ENCODE results near the gene EMSY.
"Not testable (repeated sequence)": the region's sequence is repeated elsewhere in the genome, so short reads cannot be mapped to it uniquely, and the experiment has no call there.

The EMSY gene, protein sequence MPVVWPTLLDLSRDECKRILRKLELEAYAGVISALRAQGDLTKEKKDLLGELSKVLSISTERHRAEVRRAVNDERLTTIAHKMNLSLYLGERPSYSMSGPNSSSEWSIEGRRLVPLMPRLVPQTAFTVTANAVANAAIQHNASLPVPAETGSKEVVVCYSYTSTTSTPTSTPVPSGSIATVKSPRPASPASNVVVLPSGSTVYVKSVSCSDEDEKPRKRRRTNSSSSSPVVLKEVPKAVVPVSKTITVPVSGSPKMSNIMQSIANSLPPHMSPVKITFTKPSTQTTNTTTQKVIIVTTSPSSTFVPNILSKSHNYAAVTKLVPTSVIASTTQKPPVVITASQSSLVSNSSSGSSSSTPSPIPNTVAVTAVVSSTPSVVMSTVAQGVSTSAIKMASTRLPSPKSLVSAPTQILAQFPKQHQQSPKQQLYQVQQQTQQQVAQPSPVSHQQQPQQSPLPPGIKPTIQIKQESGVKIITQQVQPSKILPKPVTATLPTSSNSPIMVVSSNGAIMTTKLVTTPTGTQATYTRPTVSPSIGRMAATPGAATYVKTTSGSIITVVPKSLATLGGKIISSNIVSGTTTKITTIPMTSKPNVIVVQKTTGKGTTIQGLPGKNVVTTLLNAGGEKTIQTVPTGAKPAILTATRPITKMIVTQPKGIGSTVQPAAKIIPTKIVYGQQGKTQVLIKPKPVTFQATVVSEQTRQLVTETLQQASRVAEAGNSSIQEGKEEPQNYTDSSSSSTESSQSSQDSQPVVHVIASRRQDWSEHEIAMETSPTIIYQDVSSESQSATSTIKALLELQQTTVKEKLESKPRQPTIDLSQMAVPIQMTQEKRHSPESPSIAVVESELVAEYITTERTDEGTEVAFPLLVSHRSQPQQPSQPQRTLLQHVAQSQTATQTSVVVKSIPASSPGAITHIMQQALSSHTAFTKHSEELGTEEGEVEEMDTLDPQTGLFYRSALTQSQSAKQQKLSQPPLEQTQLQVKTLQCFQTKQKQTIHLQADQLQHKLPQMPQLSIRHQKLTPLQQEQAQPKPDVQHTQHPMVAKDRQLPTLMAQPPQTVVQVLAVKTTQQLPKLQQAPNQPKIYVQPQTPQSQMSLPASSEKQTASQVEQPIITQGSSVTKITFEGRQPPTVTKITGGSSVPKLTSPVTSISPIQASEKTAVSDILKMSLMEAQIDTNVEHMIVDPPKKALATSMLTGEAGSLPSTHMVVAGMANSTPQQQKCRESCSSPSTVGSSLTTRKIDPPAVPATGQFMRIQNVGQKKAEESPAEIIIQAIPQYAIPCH (N-terminal part only)

DNA sequence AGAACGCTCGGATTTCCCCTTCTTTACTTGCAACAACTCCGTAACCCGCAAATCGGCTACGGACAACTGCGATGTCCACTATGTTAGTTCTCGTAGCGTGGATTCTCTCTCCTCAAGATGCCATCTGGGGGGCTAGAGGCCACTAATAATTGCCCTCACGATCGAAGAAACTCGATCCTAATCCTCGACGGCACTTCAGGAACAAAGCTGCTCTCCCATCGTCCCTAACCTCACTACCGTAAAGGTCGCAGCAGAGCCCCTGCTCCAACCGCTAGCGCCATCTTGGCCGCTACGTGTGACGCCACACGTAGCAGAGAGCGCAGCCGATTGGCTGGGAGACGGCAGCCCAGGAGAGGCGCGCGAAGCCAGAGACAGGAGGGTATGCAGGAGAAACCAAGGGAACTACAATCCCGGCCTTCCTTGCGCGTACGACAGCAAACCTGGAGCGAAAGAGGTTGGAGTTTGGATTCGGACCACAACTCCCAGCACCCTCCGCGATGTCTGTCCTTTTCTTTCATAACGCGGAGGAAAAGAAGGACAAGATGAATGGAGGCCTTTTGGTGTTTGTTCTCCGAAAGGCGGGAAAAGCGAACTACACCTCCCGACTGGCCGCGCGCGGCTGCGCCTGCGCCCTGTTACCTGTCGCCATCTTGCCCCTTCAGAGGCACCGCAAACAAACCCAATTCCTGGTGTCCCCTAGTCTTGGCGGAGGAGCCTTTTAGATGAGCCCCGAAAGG is at the start of gene EMSY:
EMSY (plus strand) TSS at position 635 of the 737 bp plus-strand sequence. CDS start 1,921 bp downstream, outside the sequence.
- in situ Hi-C loops (cut with MboI; ENCODE audit: low sequenced_read_pairs): loop anchor here (10.0 kb wide), 1 partner anchor 60 kb away; the partner anchor contains the start of genes GVQW3 and THAP12

DNA sequence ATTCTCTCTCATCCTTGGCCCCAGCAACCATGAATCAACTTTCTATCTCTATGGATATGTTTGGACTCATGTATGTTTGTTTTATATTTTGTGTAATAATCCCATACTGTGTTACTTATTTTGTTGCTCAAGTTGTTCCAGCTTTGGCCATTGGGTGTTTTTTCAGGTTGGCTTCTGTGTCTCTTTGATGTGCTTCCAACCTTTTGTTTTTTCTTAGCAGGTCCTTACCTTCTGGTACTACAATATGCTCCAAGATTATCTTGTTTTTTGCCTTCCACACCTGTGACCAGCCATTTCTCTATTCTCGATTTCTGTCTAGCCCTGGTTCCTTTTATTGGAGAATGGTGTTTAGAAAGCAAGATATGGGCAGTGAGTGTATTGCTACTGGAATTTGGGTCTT is 49.5 kb upstream of the EMSY start:
- in situ Hi-C loops (cut with MboI; ENCODE audit: low sequenced_read_pairs): no loop called here

DNA sequence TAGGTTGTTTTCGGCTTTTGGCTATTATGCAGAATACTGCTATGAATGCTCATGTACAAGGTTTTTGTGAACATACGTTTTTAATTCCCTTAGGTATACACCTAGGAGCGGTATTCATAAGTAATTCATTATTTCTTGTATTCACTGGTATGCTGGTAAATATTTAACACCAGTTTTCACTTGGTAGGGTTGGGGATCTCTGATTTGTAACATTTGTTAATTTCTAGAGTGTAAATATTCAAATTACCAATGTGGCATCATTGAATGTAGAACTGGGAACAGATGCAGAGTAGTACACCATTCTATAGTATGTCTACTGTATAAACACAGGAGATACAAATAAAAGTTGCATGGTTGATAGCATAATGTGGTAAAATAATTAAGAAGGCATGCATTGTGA is 47.4 kb upstream of the EMSY start:
- in situ Hi-C loops (cut with MboI; ENCODE audit: low sequenced_read_pairs): no loop called here

DNA sequence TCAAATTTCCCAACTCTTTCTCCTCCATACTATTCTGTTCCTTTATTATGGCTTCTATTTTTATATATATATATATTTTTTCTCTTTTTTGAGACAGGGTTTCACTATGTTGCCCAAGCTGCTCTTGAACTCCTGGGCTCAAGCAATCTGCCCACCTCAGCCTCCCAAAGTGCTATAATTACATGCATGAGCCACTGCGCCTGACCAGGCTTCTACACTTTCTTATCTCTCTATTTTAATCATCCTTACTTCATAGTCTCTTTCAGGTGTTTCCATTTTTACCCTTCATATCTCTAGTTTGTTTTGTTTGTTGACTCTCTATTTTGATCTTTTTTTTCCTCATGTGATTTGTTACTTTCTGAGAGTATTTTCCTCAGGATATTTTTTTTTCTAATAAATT is 43.9 kb upstream of the EMSY start:
- in situ Hi-C loops (cut with MboI; ENCODE audit: low sequenced_read_pairs): no loop called here

DNA sequence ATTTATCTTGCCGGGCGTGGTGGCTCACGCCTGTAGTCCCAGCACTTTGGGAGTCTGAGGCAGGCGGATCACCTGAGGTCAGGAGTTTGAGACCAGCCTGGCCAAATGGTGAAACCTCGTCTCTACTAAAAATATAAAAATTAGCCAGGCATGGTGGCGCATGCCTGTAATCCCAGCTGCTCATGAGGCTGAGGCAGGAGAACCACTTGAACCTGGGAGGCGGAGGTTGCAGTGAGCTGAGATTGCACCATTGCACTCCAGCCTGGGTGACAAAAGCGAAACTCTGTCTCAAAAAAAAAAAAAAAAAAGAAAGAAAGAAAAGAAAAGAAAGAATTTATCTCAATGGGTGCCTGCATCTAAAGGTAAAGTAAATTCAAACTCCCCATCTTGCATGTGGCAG is 43.3 kb upstream of the EMSY start:
- in situ Hi-C loops (cut with MboI; ENCODE audit: low sequenced_read_pairs): not testable (repeated sequence)

DNA sequence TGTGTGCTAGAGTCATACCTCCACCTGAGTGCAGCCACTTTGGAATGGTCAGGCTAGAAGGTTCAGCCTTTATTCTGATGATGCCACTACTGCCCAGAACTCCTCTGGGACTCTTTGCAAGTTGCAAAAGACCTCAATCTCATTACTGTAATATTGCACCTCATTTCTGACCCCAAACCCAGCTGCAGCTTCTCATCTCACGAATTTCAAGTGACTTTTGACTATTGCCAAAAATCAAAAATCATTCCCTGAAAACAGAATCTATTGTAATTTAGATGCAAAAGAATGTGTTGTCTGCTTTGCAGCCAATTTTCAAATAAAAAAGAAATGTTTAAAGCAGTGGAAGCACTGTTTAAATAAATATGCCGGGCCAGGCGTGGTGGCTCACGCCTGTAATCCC is 38.5 kb upstream of the EMSY start:
- in situ Hi-C loops (cut with MboI; ENCODE audit: low sequenced_read_pairs): no loop called here

DNA sequence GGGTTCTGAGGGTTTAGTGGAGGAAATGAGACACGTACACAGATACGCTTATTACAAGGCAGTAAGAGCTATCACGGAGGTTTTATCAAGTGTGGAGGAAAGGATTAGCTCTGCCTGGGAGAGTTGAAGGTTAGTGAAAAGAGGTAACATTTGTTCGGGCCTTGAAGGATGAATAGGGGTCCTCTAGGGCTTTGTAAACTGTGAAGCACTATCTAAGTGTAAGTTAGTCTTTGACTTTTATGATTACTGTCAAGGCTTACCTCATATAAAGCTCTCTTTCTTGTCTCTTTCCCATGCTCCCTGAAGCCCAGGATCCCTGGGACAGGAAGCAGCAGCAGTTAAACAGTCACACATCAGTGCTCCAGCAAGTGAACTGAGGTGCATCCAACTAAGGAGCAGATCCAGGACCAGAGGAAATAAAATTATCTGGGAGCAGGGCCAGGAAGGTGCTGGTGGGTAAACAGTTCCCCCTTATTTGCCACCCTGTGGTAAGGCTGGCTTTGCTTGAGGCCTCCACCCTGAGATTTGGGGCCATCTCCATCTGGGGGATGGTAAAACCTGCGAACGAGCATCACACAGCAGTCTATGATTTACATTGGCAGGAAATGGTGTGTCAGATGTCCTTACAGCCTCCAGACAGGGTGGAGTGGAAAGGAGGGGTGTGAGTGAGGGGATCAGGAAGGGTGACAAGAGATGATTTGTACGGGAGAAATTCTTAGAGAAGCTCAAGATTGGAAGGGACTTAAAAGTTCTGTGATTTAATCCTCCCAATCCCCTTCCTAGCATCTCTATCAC is 36.5 kb upstream of the EMSY start:
- in situ Hi-C loops (cut with MboI; ENCODE audit: low sequenced_read_pairs): no loop called here

DNA sequence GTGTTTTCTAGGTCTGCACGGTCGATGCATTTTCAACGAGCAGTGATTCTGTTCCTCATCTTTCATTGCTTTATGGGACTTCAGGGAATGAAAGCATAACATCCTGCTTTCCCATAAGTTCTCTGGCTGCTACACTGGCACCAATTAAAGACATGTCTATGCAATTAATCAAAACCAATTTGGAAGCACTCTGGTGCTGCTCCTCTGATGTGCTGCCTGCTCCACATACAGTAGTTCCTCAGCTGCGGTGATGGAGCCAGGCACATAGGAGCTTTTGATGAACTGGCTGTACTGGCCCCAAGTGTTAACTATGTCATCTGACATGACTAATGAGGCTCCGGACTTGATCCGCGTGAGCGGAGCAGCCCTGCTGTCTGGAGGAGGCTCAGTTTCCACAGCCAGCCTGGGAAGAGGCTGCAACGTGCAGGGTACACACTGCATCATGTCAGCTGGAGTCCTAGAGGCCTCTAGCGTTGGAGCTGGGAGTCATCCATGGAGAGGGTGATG is 33.9 kb upstream of the EMSY start:
- in situ Hi-C loops (cut with MboI; ENCODE audit: low sequenced_read_pairs): no loop called here

DNA sequence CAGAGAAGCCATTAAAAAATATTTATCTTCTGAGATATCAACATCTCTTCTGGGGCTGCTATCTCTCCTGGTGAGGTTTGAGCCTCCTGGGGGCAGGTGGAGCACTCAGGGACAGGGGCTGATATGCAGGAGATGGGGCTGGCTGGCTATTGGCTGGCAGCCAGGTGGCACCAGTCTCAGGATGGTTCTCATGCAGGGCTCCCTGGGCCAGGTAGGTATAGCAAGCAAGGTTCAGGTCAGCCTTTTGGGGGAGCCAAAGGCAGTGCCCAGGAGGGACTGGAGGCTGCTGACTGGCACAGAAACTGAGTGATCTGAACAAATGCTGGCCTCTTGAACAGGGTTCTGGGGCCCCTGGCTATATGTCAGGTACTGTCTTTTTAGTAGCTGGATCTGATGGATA is 29.7 kb upstream of the EMSY start:
- in situ Hi-C loops (cut with MboI; ENCODE audit: low sequenced_read_pairs): no loop called here

DNA sequence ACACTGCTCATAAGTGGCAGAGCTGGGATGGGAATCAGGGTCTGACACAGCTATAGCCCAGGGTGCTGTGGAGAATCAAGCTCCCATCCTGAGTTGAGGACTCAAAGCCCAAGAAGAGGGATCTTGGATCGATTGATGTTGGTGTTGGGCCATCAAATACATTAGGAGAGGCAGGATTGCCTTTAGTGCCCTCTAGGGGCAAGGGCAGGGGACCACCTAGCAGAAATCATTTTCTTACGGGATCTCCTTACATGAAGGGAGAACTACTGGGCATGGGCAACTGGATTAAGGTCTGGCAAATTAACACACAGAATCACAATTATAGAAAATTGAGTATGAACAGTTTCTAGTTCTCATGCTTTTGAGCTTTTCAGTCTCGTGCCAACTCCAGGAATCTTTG is 24.9 kb upstream of the EMSY start:
- in situ Hi-C loops (cut with MboI; ENCODE audit: low sequenced_read_pairs): no loop called here

DNA sequence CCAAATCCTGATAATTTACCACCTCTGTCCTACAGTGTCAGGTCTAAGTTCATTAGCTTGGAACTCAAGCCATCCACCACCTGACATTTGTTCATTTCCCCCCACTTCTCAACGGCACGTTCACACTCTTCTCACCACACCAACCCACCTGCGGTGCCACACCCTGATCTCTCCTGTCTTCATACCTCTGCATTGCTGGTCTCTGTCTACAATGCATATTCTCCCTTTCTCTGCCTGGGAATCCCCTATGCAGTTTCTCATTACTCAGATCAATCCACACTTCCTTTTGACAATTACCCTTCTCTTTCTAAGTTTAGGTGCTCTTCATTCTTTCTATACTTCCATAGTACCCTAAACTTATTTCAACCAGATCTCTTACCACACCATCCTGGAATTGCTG is 20.4 kb upstream of the EMSY start:
- in situ Hi-C loops (cut with MboI; ENCODE audit: low sequenced_read_pairs): no loop called here

DNA sequence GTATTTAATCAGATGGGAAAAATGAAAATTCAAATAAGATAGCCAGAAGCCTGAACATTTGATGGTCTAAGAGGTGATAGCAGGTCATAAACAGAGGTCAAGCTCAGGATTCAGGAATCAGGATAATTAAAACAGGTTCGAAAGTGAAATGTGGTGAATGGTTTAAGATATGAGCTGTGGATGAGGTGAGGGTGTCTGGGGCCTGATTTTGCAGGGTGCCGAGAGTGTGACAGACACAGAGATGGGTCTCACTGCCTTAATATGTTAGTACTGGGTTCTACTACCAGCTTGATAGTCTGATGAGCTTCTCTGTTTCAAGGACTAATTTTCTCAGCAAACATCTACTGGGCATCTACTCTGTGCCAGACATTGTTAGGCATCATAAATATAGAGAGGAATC is 19.9 kb upstream of the EMSY start:
- in situ Hi-C loops (cut with MboI; ENCODE audit: low sequenced_read_pairs): no loop called here

DNA sequence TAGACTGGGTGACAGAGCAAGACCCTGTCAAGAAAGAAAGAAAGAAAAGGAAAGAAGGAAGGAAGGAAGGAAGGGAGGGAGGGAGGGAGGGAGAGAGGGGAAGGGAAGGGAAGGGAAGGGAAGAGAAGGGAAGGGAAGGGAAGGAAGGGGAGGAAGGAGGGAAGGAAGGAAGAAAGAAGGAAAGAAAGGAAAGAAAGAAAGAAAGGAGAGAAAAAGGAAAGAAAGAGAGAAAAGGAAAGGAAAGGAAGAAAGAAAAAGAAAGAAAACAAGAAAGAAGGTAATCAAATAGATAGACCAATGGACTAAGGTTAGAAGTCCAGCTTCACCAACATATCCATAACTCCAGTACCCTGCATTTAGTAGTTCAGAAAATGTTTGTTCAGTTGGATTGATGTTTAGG is 18.2 kb upstream of the EMSY start:
- in situ Hi-C loops (cut with MboI; ENCODE audit: low sequenced_read_pairs): no loop called here

DNA sequence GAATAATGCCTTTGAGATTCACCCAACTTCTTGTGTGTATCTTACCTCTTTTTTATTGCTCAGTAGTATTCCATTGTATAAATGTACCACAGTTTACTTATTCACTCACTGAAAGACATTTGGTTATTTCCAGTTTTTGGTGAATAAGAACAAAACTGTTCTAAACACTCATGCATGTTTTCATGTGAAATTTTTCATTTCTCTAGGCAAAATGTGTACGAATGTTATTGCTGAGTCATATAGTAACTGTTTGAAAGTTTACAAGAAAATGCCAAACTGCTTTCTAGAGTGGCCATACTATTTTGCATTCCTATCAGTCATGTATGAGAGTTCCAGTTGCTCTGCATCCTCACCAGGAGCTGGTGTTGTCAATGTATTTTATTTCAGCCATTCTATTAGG is 8.8 kb upstream of the EMSY start:
- in situ Hi-C loops (cut with MboI; ENCODE audit: low sequenced_read_pairs): no loop called here

DNA sequence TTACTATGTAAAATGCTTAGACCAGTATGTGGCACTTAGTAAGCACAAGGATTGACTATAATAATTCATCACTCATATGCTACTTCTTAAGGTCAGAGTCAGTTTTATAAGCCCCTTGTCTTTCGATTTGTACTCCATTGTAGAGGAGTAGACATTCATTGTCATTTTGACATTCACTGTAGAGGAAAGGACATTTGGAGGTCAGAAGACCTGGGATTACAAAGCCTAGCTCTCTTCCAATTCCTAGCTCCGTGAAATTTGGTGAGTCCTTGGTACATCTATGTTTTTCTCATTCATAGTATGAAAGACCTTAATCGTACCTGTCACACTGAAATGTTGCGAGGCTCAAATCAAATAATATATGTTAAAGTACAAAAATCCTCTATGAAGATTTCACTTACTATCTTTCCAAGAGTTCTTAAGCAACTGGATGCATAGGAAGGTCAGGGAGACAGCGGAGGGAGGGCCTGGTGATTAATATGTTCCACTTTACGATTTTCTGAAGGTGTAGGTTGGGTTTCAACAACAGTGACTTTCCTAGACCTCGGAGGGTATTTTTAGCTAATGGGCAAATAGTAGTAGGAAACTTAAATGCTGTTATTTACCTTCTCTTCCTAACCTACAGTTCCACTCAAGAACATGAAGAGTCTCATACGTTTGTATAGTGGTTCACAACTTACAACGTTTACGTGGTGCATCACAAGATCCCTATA is 1.4 kb upstream of the EMSY start:
- in situ Hi-C loops (cut with MboI; ENCODE audit: low sequenced_read_pairs): loop anchor here (10.0 kb wide), 1 partner anchor 59 kb away; the partner anchor contains the start of genes GVQW3 and THAP12

DNA sequence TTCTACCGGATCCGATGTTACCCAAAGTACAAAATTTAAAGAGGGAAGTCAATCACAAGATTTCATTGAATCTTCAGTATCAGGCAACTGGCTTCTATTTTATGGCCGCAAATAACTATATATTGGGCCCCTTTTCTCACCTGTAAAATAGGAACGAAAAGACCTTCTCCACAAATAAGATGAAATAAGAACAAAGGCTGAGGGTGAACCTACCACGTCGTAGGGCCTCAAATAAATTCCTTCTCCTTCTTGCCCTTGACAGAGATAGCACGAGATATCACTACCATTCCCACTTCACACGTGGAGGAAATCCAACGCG is 794 bp upstream of the EMSY start:
- in situ Hi-C loops (cut with MboI; ENCODE audit: low sequenced_read_pairs): loop anchor here (10.0 kb wide), 1 partner anchor 59 kb away; the partner anchor contains the start of genes GVQW3 and THAP12

DNA sequence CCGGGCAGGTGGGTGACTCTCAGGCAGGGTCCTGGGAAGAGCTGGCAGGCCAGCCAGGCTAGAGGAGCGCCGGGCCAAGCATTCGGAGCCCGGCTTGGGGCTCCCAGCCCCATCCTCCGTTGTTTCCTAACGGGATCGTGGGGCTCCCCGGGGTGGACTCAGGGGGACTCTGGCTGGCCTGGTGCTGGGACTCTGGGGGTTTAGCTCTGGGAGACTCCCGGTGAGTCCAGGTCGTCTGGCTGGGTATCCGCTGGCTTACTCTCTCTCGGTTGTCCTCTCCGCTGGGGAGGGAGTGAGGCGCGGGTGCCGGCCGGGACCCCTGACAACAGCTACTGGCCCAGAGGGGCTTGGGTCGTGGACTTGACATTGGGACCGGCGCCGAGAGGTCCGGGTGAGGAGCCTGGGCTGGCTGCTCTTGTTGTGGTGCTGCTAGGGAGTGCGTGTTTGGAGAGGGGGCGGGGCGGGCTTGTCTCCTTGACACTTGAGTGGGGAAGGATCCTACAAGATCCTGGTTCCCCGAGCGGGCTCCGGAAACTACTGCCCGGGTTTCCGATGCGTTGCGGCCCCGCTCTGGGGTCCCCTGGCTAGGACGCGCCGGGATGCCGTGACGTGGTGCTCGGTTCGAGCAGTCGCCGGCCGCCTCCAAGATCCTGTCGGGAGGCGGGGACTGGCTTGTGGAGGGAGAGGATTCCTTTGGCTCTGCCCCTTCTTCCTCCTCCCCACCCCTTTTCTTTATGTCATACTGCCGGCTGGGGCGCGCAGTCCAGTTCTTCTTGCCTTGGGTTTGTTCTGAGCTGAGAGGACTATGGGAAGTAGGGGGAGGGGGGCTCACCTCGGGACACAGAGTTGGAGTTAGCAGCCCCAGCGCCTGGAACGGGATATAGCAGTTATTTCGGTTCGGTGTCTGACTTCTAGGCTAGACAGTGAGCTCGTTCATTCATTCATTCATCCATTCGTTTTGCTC is 585 bp downstream of the EMSY start:
- in situ Hi-C loops (cut with MboI; ENCODE audit: low sequenced_read_pairs): loop anchor here (10.0 kb wide), 1 partner anchor 61 kb away; the partner anchor contains the start of genes GVQW3 and THAP12
